ACC112 (cell line): Measurements from ENCODE around the gene CHN1.
A peak's percentile ranks its signal among the peaks of the same experiment; 100 is the strongest.

Source experiments
- H2AFZ ChIP-seq: fragments of 200-600 bp; sonication (generic); one replicate; pipeline ENCODE4 v1.6.0; 2017; ENCODE audit warnings: antibody characterized with exemption, low read length; ENCODE audit not compliant: unreplicated experiment
- H3K27ac ChIP-seq: fragments of 200-600 bp; sonication (generic); 2 replicates; pipeline ENCODE4 v1.5.1; 2014; ENCODE audit warnings: low read depth, mild to moderate bottlenecking, antibody characterized with exemption, low read length, moderate library complexity
- H3K27me3 ChIP-seq: fragments of 200-600 bp; sonication (generic); 2 replicates; pipeline ENCODE4 v1.6.1; 2014; ENCODE audit warnings: mild to moderate bottlenecking, antibody characterized with exemption, low read length, moderate library complexity, mixed read lengths; ENCODE audit not compliant: insufficient read depth
- H3K36me3 ChIP-seq: fragments of 200-600 bp; sonication (generic); 2 replicates; pipeline ENCODE4 v1.6.1; 2016; ENCODE audit warnings: mild to moderate bottlenecking, antibody characterized with exemption, low read length, moderate library complexity, mixed read lengths; ENCODE audit not compliant: insufficient read depth
- H3K4me1 ChIP-seq: fragments of 200-600 bp; sonication (generic); one replicate; pipeline ENCODE4 v1.6.1; 2016; ENCODE audit warnings: low read length, mixed read lengths; ENCODE audit not compliant: insufficient read depth, unreplicated experiment, control insufficient read depth
- H3K4me3 ChIP-seq: fragments of 200-600 bp; sonication (generic); 2 replicates; pipeline ENCODE4 v1.5.1; 2014; ENCODE audit warnings: mild to moderate bottlenecking, low read depth, low read length
- H3K79me2 ChIP-seq: fragments of 200-600 bp; sonication (generic); one replicate; pipeline ENCODE4 v1.6.0; 2016; ENCODE audit warnings: low read length; ENCODE audit not compliant: control insufficient read depth, unreplicated experiment, insufficient read depth

CHN1 gene

GRCh38 chr2:175004980-175005732 lies at the start of gene CHN1:
TSS of gene CHN1 (minus strand) at chr2:175005381. CDS start at chr2:175004912, 469 bp downstream.
- H2AFZ ChIP-seq, result peak within 1 kb of the TSS; percentile 84
- no peak within 1 kb of the TSS for H3K27ac ChIP-seq
- peaks cover 46% of the 10 kb centered on the region for H3K27me3 ChIP-seq
- H3K4me3 ChIP-seq, result peak within 1 kb of the TSS; percentile 90
- H3K4me1 ChIP-seq, result no peaks in the 10 kb centered on the region
- H3K36me3 ChIP-seq, result no peaks in the 10 kb centered on the region
- H3K79me2 ChIP-seq, result no peaks in the 10 kb centered on the region

- no peaks in the 10 kb centered on the region for H3K79me2 ChIP-seq
- no peaks in the 10 kb centered on the region for H3K36me3 ChIP-seq
- no peaks in the 10 kb centered on the region for H3K27me3 ChIP-seq
- H3K4me1 ChIP-seq, result no peaks in the 10 kb centered on the region
- H2AFZ ChIP-seq, result no peak overlapping the region
- no peak overlapping the region for H3K4me3 ChIP-seq
- no peak overlapping the region for H3K27ac ChIP-seq
These were observed 49.2 kb upstream of the CHN1 start for GRCh38 chr2:175054340-175054739.

GRCh38 chr2:175049661-175050060 lies 44.5 kb upstream of the CHN1 start:
- Histone ChIP-seq H3K27ac (no peak overlapping the region), H3K4me1 (no peaks in the 10 kb centered on the region), H3K36me3 (no peaks in the 10 kb centered on the region), H3K27me3 (no peaks in the 10 kb centered on the region), H2AFZ (no peak overlapping the region), H3K4me3 (no peak overlapping the region), H3K79me2 (no peaks in the 10 kb centered on the region)

- H3K4me3 ChIP-seq, result no peak overlapping the region
- no peak overlapping the region for H2AFZ ChIP-seq
These were observed 43.1 kb upstream of the CHN1 start for GRCh38 chr2:175048275-175048674.

GRCh38 chr2:175039490-175039889 lies 34.3 kb upstream of the CHN1 start:
- Histone ChIP-seq H2AFZ (no peak overlapping the region), H3K27ac (no peak overlapping the region), H3K27me3 (no peaks in the 10 kb centered on the region), H3K4me3 (no peak overlapping the region), H3K4me1 (peaks cover 8% of the 10 kb centered on the region), H3K79me2 (no peaks in the 10 kb centered on the region), H3K36me3 (no peaks in the 10 kb centered on the region)

More at GRCh38 chr2:175048275-175048674, 43.1 kb upstream of the CHN1 start:
- no peak overlapping the region for H3K27ac ChIP-seq
- no peaks in the 10 kb centered on the region for H3K36me3 ChIP-seq
- no peaks in the 10 kb centered on the region for H3K79me2 ChIP-seq
- H3K4me1 ChIP-seq, result no peaks in the 10 kb centered on the region
- H3K27me3 ChIP-seq, result no peaks in the 10 kb centered on the region

- Histone ChIP-seq H3K27ac (no peak overlapping the region), H3K36me3 (no peaks in the 10 kb centered on the region), H3K79me2 (no peaks in the 10 kb centered on the region), H3K27me3 (no peaks in the 10 kb centered on the region), H3K4me1 (peaks cover 8% of the 10 kb centered on the region), H2AFZ (no peak overlapping the region), H3K4me3 (no peak overlapping the region)
These were observed 33.9 kb upstream of the CHN1 start for GRCh38 chr2:175039031-175039430.

- Histone ChIP-seq H2AFZ (no peak overlapping the region), H3K36me3 (no peaks in the 10 kb centered on the region), H3K4me3 (no peak overlapping the region), H3K4me1 (peaks cover 8% of the 10 kb centered on the region), H3K27ac (no peak overlapping the region), H3K79me2 (no peaks in the 10 kb centered on the region), H3K27me3 (no peaks in the 10 kb centered on the region)
These were observed 32.8 kb upstream of the CHN1 start for GRCh38 chr2:175037941-175038340.

- H2AFZ ChIP-seq, result no peak overlapping the region
- no peaks in the 10 kb centered on the region for H3K79me2 ChIP-seq
- peaks cover 8% of the 10 kb centered on the region for H3K4me1 ChIP-seq
- no peaks in the 10 kb centered on the region for H3K27me3 ChIP-seq
- H3K36me3 ChIP-seq, result no peaks in the 10 kb centered on the region
- H3K27ac ChIP-seq, result no peak overlapping the region
- H3K4me3 ChIP-seq, result no peak overlapping the region
These were observed 31.4 kb upstream of the CHN1 start for GRCh38 chr2:175036582-175037018.

GRCh38 chr2:175035806-175036205 lies 30.6 kb upstream of the CHN1 start:
- Histone ChIP-seq H3K27ac (no peak overlapping the region), H3K79me2 (no peaks in the 10 kb centered on the region), H3K36me3 (no peaks in the 10 kb centered on the region), H3K27me3 (no peaks in the 10 kb centered on the region), H3K4me3 (no peak overlapping the region), H2AFZ (peak overlapping the region; percentile 2), H3K4me1 (peaks cover 8% of the 10 kb centered on the region)

GRCh38 chr2:175034716-175035115 lies 29.5 kb upstream of the CHN1 start:
- H3K79me2 ChIP-seq, result no peaks in the 10 kb centered on the region
- H3K4me3 ChIP-seq, result no peak overlapping the region
- no peak overlapping the region for H3K27ac ChIP-seq
- H3K36me3 ChIP-seq, result no peaks in the 10 kb centered on the region
- H3K4me1 ChIP-seq, result peaks cover 8% of the 10 kb centered on the region
- no peaks in the 10 kb centered on the region for H3K27me3 ChIP-seq
- no peak overlapping the region for H2AFZ ChIP-seq
